ENCODE results near the gene PPFIA1. TPM values are rescaled to one million over a fixed set of nuclear protein-coding genes. Genes with fewer than 3 reads are reported as not detected.

The PPFIA1 gene
- total and polyA plus RNA-seq, 2 experiments from 2014 or later = 34.1 to 48.1 TPM

DNA sequence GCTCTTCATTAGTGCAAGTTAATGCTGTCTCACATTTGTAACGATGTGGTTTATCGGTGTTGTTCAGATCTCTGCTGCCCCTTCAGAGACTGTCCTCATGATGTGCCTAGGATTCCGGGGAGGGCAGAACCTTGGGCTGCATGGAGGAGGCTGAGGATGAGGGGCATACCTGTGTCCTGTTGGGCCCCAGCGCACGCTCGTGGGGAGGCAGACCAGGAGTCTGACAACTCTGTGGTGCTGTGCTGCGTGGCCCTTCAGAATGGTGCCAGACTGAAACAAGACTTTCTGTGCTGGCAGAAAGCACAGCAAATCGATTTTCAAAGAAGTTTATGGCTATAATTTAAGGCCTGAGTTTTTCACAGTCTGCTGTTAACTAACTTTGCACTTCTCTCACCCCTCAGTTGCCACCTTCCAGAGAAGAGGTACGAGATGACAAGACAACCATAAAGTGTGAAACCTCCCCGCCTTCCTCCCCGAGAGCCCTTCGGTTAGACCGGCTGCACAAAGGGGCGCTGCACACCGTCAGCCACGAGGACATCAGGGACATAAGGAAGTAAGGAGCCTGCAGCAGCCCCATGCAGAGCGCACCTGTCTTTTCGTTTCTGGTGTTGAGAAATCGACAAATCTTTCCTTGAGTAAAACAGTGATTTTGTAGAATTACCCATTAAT lies 83.5 kb downstream of the PPFIA1 start:
- no peaks in the 10 kb centered on the region for H3K9me3 ChIP-seq (ENCODE audit: low read depth)
- no peak overlapping the region for H3K27ac ChIP-seq
- no peak for DNase-seq (ENCODE audit: low read depth in 1 of 2, low spot score in 1 of 2)
- H3K4me3 ChIP-seq = no peak overlapping the region
- H3K27me3 ChIP-seq = no peaks in the 10 kb centered on the region
- peaks cover 31% of the 10 kb centered on the region for H3K36me3 ChIP-seq
- peaks cover 4% of the 10 kb centered on the region for H3K4me1 ChIP-seq (ENCODE audit: low read depth)
- TF ChIP-seq, protein P1, sequence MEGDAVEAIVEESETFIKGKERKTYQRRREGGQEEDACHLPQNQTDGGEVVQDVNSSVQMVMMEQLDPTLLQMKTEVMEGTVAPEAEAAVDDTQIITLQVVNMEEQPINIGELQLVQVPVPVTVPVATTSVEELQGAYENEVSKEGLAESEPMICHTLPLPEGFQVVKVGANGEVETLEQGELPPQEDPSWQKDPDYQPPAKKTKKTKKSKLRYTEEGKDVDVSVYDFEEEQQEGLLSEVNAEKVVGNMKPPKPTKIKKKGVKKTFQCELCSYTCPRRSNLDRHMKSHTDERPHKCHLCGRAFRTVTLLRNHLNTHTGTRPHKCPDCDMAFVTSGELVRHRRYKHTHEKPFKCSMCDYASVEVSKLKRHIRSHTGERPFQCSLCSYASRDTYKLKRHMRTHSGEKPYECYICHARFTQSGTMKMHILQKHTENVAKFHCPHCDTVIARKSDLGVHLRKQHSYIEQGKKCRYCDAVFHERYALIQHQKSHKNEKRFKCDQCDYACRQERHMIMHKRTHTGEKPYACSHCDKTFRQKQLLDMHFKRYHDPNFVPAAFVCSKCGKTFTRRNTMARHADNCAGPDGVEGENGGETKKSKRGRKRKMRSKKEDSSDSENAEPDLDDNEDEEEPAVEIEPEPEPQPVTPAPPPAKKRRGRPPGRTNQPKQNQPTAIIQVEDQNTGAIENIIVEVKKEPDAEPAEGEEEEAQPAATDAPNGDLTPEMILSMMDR (IDR thresholded peaks at IDR 0.05; ENCODE audit: low read depth, low read length) = no peak

DNA sequence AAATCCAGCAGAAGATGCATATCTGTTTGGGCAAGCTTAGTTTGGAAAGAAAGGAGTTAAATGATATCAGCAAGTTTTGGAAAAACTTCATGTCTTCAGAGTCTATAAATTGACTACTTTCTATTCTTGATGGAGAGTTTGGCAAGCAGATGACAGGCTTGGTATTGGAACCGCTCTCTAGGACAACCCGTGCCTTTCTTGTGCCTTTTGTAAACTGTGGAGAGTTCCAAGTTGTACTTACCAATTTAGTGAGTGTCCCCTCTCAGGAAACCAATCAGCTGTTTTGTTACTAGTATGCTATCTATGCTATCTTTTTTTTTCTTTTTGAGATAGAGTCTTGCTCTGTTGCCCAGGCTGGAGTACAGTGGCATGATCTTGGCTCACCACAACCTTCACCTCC lies 84.1 kb downstream of the PPFIA1 start:
- Histone ChIP-seq H3K4me3 (no peak overlapping the region), H3K4me1 (ENCODE audit: low read depth) (peaks cover 4% of the 10 kb centered on the region), H3K27me3 (no peaks in the 10 kb centered on the region), H3K27ac (no peak overlapping the region), H3K9me3 (ENCODE audit: low read depth) (no peaks in the 10 kb centered on the region), H3K36me3 (peaks cover 25% of the 10 kb centered on the region)
- no peak for DNase-seq (ENCODE audit: low read depth in 1 of 2, low spot score in 1 of 2)
- TF ChIP-seq, protein P1 (IDR thresholded peaks at IDR 0.05; ENCODE audit: low read depth, low read length) = no peak

DNA sequence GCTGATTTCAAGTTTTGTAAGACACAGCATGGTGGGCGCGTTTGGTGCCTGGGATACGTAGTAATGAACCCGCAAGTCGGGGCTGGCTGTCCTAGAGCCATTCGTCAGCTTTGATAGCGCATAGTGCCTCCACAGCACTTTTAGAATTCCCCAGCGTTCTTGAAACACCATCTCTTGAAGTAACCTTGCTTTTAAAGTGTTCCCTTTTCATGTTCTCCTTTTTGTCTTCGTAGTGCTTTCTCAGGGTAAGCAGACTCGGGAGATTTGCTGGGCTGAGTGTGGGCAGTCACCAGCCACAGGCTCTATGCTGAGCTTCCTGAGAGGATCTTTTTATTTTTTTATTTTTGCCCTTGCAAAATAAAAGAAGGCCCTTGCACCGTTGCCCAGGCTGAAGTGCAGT lies 88.3 kb downstream of the PPFIA1 start:
- Histone ChIP-seq H3K27ac (no peak overlapping the region), H3K4me1 (ENCODE audit: low read depth) (no peaks in the 10 kb centered on the region), H3K4me3 (no peak overlapping the region), H3K27me3 (no peaks in the 10 kb centered on the region), H3K36me3 (peaks cover 39% of the 10 kb centered on the region), H3K9me3 (ENCODE audit: low read depth) (no peaks in the 10 kb centered on the region)
- no peak for DNase-seq (ENCODE audit: low read depth in 1 of 2, low spot score in 1 of 2)
- TF ChIP-seq, protein P1 (IDR thresholded peaks at IDR 0.05; ENCODE audit: low read depth, low read length) = no peak

DNA sequence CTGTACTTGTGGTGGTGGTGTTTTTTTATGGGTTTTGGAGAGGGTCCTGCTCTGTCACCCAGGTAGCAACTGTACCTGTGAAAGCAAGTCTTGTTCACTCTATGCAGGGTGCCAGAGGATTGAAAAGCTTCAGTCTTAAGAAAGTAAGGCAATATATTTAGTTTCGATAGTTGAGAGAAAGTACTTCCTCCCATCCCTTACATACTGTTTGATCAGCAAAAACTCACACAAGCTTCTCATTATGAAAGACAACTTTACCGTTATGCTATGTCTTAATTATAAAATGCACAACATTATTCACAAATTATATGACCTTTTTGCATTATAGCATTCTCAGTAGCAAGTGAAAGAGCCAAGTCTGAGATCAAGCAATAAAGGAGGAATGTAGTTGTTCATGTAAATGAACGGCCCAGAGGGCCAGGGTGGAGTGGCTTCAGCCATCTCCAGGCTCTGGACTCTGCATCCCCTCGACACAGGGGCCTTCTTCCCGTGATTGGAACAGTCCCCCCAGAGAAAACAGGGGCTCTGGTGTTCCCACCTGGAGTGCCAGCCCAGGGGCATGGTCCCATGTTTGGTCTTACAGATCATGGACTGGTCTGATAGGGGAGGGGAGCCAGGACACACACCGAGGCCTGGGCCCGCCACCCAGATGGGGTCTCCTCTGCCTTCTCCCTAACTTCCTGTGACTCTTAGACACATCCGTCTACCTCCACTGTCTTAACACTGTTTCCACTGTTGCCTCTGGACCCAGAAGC lies 89.1 kb downstream of the PPFIA1 start:
- H3K4me1 ChIP-seq (ENCODE audit: low read depth) = no peaks in the 10 kb centered on the region
- no peaks in the 10 kb centered on the region for H3K27me3 ChIP-seq
- no peaks in the 10 kb centered on the region for H3K9me3 ChIP-seq (ENCODE audit: low read depth)
- H3K36me3 ChIP-seq = peaks cover 33% of the 10 kb centered on the region
- H3K27ac ChIP-seq = no peak overlapping the region
- no peak overlapping the region for H3K4me3 ChIP-seq
- no peak for DNase-seq (ENCODE audit: low read depth in 1 of 2, low spot score in 1 of 2)
- TF ChIP-seq, protein P1 (IDR thresholded peaks at IDR 0.05; ENCODE audit: low read depth, low read length) = no peak

DNA sequence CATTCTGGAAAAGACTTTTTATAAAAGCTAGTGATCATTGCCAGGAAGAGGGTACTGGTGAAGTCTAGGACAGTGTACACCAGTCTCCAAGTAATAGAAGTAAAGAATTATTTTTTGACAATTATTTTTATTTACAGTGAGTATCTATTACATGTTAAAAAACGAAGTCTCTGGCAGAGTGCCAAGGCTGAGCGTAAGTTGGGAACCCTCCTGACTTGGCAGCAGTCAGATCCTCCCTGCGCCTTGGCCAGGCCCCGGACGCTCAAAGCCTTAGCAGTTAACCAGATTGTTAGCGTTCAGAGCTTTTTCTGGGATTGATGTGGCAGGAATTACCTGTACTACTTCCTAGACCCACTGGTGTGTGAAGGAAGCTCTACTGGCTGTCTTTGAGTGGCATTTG lies 89.7 kb downstream of the PPFIA1 start:
- no peaks in the 10 kb centered on the region for H3K4me1 ChIP-seq (ENCODE audit: low read depth)
- peaks cover 29% of the 10 kb centered on the region for H3K36me3 ChIP-seq
- TF ChIP-seq, protein P1 (IDR thresholded peaks at IDR 0.05; ENCODE audit: low read depth, low read length) = no peak
- no peaks in the 10 kb centered on the region for H3K9me3 ChIP-seq (ENCODE audit: low read depth)
- H3K27me3 ChIP-seq = no peaks in the 10 kb centered on the region
- no peak for DNase-seq (ENCODE audit: low read depth in 1 of 2, low spot score in 1 of 2)
- H3K27ac ChIP-seq = no peak overlapping the region
- no peak overlapping the region for H3K4me3 ChIP-seq
